B cell (primary cell): ENCODE results near the gene MYCBPAP. TPM values are rescaled to one million over a fixed set of nuclear protein-coding genes. Genes with fewer than 3 reads are reported as not detected.

ENCODE experiments used
- ATAC-seq: fragments of 200-7000 bp; cut with Tn5 transposase; one replicate; pipeline ENCODE4 v1.10.0; 2021; ENCODE audit warnings: low read depth, mild to moderate bottlenecking, moderate number of reproducible peaks, moderate library complexity
- CTCF ChIA-PET: fragments of 350-600 bp; sonication (Branson Sonifier 250); formaldehyde crosslinking; loops from one replicate; lab custom pipeline; 2021; ENCODE audit warnings: antibody characterized with exemption, inconsistent platforms; lab: Charles Lee
- POLR2A ChIA-PET: fragments of 350-600 bp; sonication (Branson Sonifier 250); formaldehyde crosslinking; loops from one replicate; lab custom pipeline; 2021; ENCODE audit warnings: antibody characterized with exemption; lab: Charles Lee
- DNase-seq: peaks from one replicate; pipeline ENCODE4 v3.0.0; 2013
- H2AFZ ChIP-seq: 2 replicates; pipeline ENCODE4 v1.6.1; 2012; ENCODE audit warnings: mild to moderate bottlenecking, low read depth, low read length; ENCODE audit not compliant: insufficient read depth, poor library complexity, severe bottlenecking
- H3K27ac ChIP-seq, 2 donors: 1 replicate in 1 of 2; 2 replicates in 1 of 2; pipeline ENCODE4 v1.5.1; 2012 to 2013; ENCODE audit warnings: low read length in 2 of 2, mild to moderate bottlenecking in 2 of 2, moderate library complexity in 1 of 2
- H3K27me3 ChIP-seq, 4 experiments: fragments of 200-600 bp in 1 of 4; sonication (generic) in 1 of 4; replicated peaks in 1 of 4; 1 replicate in 2 of 4; 2 replicates in 2 of 4; pipeline versions ENCODE4 v1.6.1 to v1.7.0; 2013 to 2016; ENCODE audit warnings: low read length in 3 of 4, mild to moderate bottlenecking in 2 of 4, mixed read lengths in 1 of 4, moderate library complexity in 1 of 4; ENCODE audit not compliant: insufficient read depth in 4 of 4, control insufficient read depth in 3 of 4; ENCODE audit errors: control extremely low read depth in 1 of 4
- H3K36me3 ChIP-seq, 2 experiments: replicated peaks in 1 of 2; 1 replicate in 1 of 2; 2 replicates in 1 of 2; pipeline versions ENCODE4 v1.6.1 to v1.7.1; 2013; ENCODE audit warnings: low read length in 1 of 2; ENCODE audit not compliant: insufficient read depth in 2 of 2, control insufficient read depth in 1 of 2; ENCODE audit errors: control extremely low read depth in 1 of 2, extremely low read depth in 1 of 2
- H3K4me1 ChIP-seq, 2 donors: fragments of 200-600 bp in 1 of 2; sonication (generic) in 1 of 2; 1 replicate in 1 of 2; 2 replicates in 1 of 2; pipeline versions ENCODE4 v1.5.1 to v1.6.1; 2013 to 2017; ENCODE audit warnings: low read length in 2 of 2; ENCODE audit not compliant: control insufficient read depth in 2 of 2, insufficient read depth in 2 of 2
- H3K4me2 ChIP-seq: replicated peaks from 2 replicates; pipeline ENCODE3; 2012; ENCODE audit warnings: mild to moderate bottlenecking, low read depth, low read length; ENCODE audit not compliant: poor library complexity, severe bottlenecking
- H3K4me3 ChIP-seq, 5 experiments: fragments of 200-600 bp in 1 of 5; sonication (generic) in 1 of 5; 1 replicate in 3 of 5; 2 replicates in 2 of 5; pipeline versions ENCODE4 v1.5.1 to v1.7.0; 2011 to 2016; ENCODE audit warnings: low read length in 4 of 5, mild to moderate bottlenecking in 4 of 5, low read depth in 2 of 5, control low read depth in 1 of 5, moderate library complexity in 1 of 5; ENCODE audit not compliant: insufficient read depth in 1 of 5; ENCODE audit errors: control extremely low read depth in 1 of 5, extremely low read depth in 1 of 5
- H3K79me2 ChIP-seq: fragments of 200-600 bp; sonication (generic); one replicate; pipeline ENCODE4 v1.6.0; 2016; ENCODE audit warnings: low read length; ENCODE audit not compliant: control insufficient read depth, insufficient read depth
- H3K9ac ChIP-seq: fragments of 200-600 bp; sonication (generic); 2 replicates; pipeline ENCODE4 v1.6.1; 2017; ENCODE audit warnings: mild to moderate bottlenecking, low read length, moderate library complexity
- H3K9me3 ChIP-seq, 3 donors: one replicate each; pipeline versions ENCODE4 v1.6.1 to v1.7.1; 2013; ENCODE audit warnings: low read length in 2 of 3; ENCODE audit not compliant: control insufficient read depth in 2 of 3, insufficient read depth in 1 of 3; ENCODE audit errors: control extremely low read depth in 1 of 3
- H4K20me1 ChIP-seq: 2 replicates; pipeline ENCODE4 v1.6.0; 2012; ENCODE audit warnings: mild to moderate bottlenecking, low read length; ENCODE audit not compliant: insufficient read depth, control insufficient read depth, poor library complexity, severe bottlenecking
- H3K27ac Mint-ChIP-seq: one replicate; pipeline ENCODE4 v1.8.0; 2021; ENCODE audit warnings: mixed read lengths
- H3K27me3 Mint-ChIP-seq: one replicate; pipeline ENCODE4 v1.8.0; 2021; ENCODE audit warnings: mixed read lengths
- H3K4me1 Mint-ChIP-seq: one replicate; pipeline ENCODE4 v1.8.0; 2021; ENCODE audit warnings: mixed read lengths
- H3K4me3 Mint-ChIP-seq: one replicate; pipeline ENCODE4 v1.8.0; 2021; ENCODE audit warnings: mixed read lengths
- H3K9me3 Mint-ChIP-seq: one replicate; pipeline ENCODE4 v1.8.0; 2022; ENCODE audit warnings: mixed read lengths; ENCODE audit not compliant: insufficient read depth
- EZH2 ChIP-seq: IDR thresholded peaks from 2 replicates; pipeline ENCODE4 v1.6.1; 2012; ENCODE audit warnings: borderline replicate concordance, low read depth, mild to moderate bottlenecking, moderate library complexity, low read length; ENCODE audit not compliant: insufficient read depth, poor library complexity, severe bottlenecking
- WGBS: methylation state at CpG from one replicate; pipeline ENCODE4 v1.1.5; 2013; ENCODE audit warnings: missing lambda C conversion rate; ENCODE audit not compliant: insufficient coverage; 5-methylcytosine and 5-hydroxymethylcytosine counted together
- intact Hi-C: fragments of 100-400 bp; cut with micrococcal nuclease; formaldehyde crosslinking; loops from one replicate; pipeline ENCODE4 v1.10.0; 2022
- polyA plus RNA-seq: library from polyadenylated mRNA; depleted of rRNA; stranded (reverse); fragments of >200 nt; gene quantifications from 2 replicates; pipeline ENCODE4 v1.2.3, GENCODE V29; 2012
- total RNA-seq, 2 donors: library from RNA; stranded (reverse); fragments of 120-200 nt in 1 of 2; gene quantifications; 1 replicate in 1 of 2; 2 replicates in 1 of 2; pipeline versions ENCODE4 v1.2.3 to v1.2.4, GENCODE V29; 2013 to 2022
- TF ChIP-seq, protein P1 (sequence below): fragments of 200-600 bp; IDR thresholded peaks from one replicate; pipeline ENCODE4 v1.8.0; 2022; ENCODE audit warnings: antibody characterized with exemption, mild to moderate bottlenecking

The MYCBPAP gene
- total and polyA plus RNA-seq, 2 donors (not counting 1 experiment from before 2014, with no cell fraction given) = 1.9 to 5.1 TPM

DNA sequence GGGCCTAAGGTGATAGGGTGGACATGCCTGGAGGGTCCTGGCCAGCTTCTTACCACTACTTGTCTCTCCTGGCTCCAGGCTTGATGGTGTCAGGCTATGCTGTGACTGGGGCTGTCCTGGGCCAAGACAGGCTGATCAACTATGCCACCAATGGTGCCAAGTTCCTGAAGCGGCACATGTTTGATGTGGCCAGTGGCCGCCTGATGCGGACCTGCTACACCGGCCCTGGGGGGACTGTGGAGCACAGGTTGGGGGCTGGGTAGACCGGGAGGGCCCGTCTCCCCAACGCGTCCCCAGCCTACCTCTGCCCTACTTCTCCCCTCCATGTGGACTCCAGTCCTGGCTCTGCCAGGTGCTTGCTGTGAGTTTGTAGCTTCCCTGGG lies 43.2 kb downstream of the MYCBPAP start:
- no peaks in the 10 kb centered on the region for H3K27me3 Mint-ChIP-seq
- Histone ChIP-seq H3K27me3 (peaks cover 0 to 9% (median 0%) of the 10 kb centered on the region in 4 experiments), H3K27ac (no peak overlapping the region), H3K4me3 (no peak overlapping the region), H4K20me1 (no peaks in the 10 kb centered on the region), H3K9ac (no peak overlapping the region), H3K9me3 (no peaks in the 10 kb centered on the region), H3K4me1 (peaks cover 7 to 11% of the 10 kb centered on the region in 2 donors), H2AFZ (no peak overlapping the region), H3K36me3 (peaks cover 0 to 3% of the 10 kb centered on the region in 2 experiments), H3K4me2 (no peak overlapping the region), H3K79me2 (no peaks in the 10 kb centered on the region)
- no peak overlapping the region for H3K27ac Mint-ChIP-seq
- no peak for ATAC-seq
- no peak overlapping the region for H3K4me3 Mint-ChIP-seq
- intact Hi-C loops = no loop called here
- no peaks in the 10 kb centered on the region for H3K9me3 Mint-ChIP-seq
- H3K4me1 Mint-ChIP-seq = peaks cover 7% of the 10 kb centered on the region
- WGBS = 99% methylated on average over 8 of the region's 8 CpGs
- ChIA-PET CTCF (interaction anchor here (1.0 to 1.5 kb wide), 2 partner anchors 75 to 145 kb away, joined by 5 to 7 read pairs; no protein-coding TSS in a partner anchor), POLR2A (no interaction called here)
- TF ChIP-seq EZH2 = no peak
- TF ChIP-seq, protein P1, sequence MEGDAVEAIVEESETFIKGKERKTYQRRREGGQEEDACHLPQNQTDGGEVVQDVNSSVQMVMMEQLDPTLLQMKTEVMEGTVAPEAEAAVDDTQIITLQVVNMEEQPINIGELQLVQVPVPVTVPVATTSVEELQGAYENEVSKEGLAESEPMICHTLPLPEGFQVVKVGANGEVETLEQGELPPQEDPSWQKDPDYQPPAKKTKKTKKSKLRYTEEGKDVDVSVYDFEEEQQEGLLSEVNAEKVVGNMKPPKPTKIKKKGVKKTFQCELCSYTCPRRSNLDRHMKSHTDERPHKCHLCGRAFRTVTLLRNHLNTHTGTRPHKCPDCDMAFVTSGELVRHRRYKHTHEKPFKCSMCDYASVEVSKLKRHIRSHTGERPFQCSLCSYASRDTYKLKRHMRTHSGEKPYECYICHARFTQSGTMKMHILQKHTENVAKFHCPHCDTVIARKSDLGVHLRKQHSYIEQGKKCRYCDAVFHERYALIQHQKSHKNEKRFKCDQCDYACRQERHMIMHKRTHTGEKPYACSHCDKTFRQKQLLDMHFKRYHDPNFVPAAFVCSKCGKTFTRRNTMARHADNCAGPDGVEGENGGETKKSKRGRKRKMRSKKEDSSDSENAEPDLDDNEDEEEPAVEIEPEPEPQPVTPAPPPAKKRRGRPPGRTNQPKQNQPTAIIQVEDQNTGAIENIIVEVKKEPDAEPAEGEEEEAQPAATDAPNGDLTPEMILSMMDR = no peak
- no peak for DNase-seq

DNA sequence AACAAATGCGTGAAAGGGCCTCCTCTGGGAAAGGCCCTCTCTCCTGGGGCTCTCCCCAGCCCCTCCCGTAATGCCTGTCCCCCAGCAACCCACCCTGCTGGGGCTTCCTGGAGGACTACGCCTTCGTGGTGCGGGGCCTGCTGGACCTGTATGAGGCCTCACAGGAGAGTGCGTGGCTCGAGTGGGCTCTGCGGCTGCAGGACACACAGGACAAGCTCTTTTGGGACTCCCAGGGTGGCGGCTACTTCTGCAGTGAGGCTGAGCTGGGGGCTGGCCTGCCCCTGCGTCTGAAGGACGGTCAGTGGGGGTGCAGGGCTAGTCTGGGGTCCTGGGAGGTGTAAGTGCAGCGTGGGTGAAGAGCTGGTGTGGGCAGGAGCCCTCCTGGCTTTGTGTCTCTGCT lies 43.6 kb downstream of the MYCBPAP start:
- intact Hi-C loops = no loop called here
- POLR2A ChIA-PET = no interaction called here
- Mint-ChIP-seq H3K9me3 (no peaks in the 10 kb centered on the region), H3K27ac (no peak overlapping the region), H3K27me3 (no peaks in the 10 kb centered on the region), H3K4me3 (no peak overlapping the region), H3K4me1 (peaks cover 4% of the 10 kb centered on the region)
- 88% methylated on average over 10 of the region's 12 CpGs for WGBS
- H3K4me1 ChIP-seq = peaks cover 3 to 6% of the 10 kb centered on the region in 2 donors
- H3K9ac ChIP-seq = no peak overlapping the region
- CTCF ChIA-PET = no interaction called here
- H3K9me3 ChIP-seq = no peaks in the 10 kb centered on the region
- DNase-seq = no peak
- no peak overlapping the region for H3K27ac ChIP-seq
- no peak overlapping the region for H2AFZ ChIP-seq
- peaks cover 0 to 3% of the 10 kb centered on the region in 2 experiments for H3K36me3 ChIP-seq
- TF ChIP-seq, protein P1 = no peak
- no peak for TF ChIP-seq EZH2
- no peak overlapping the region for H3K4me3 ChIP-seq
- no peaks in the 10 kb centered on the region for H4K20me1 ChIP-seq
- no peak overlapping the region for H3K4me2 ChIP-seq
- H3K27me3 ChIP-seq = peaks cover 0 to 11% (median 0%) of the 10 kb centered on the region in 4 experiments
- no peak for ATAC-seq
- H3K79me2 ChIP-seq = no peaks in the 10 kb centered on the region
